H1 (cell line): Measurements from ENCODE around the gene SPI1. TPM values are rescaled to one million over a fixed set of nuclear protein-coding genes. Genes with fewer than 3 reads are reported as not detected.

Experiments
- CTCF ChIA-PET: fragments of 300-600 bp; sonication (Branson Sonifier 250); formaldehyde crosslinking; loops from one replicate; lab custom pipeline; 2021; ENCODE audit not compliant: partially characterized antibody; lab: Charles Lee
- POLR2A ChIA-PET: fragments of 300-600 bp; sonication (Branson Sonifier 250); formaldehyde crosslinking; loops from one replicate; lab custom pipeline; 2021; ENCODE audit warnings: inconsistent platforms; ENCODE audit not compliant: partially characterized antibody; lab: Charles Lee
- DNase-seq, 2 experiments: peaks; one replicate each; pipeline versions ENCODE4 v3.0.0 to v3.0.0-alpha.2; 2010 to 2022; ENCODE audit warnings: low spot score in 2 of 2, low read depth in 1 of 2, mixed read lengths in 1 of 2
- FAIRE-seq: peaks from 2 replicates; lab custom pipeline; 2011; peaks lifted over from hg19 to GRCh38; lab: Jason Lieb, UNC
- H2AFZ ChIP-seq: 2 replicates; pipeline ENCODE4 v1.8.1; 2012; ENCODE audit warnings: low read length, inconsistent platforms
- H2AK5ac ChIP-seq: 2 replicates; pipeline ENCODE4 v1.6.1; 2013; ENCODE audit warnings: low read depth, low read length
- H2BK120ac ChIP-seq: replicated peaks from 2 replicates; pipeline ENCODE3; 2013; ENCODE audit warnings: low read depth, low read length, inconsistent platforms
- H2BK12ac ChIP-seq: 2 replicates; pipeline ENCODE4 v1.6.1; 2013; ENCODE audit warnings: low read depth, low read length
- H2BK15ac ChIP-seq: 2 replicates; pipeline ENCODE4 v1.6.1; 2013; ENCODE audit warnings: low read length
- H2BK20ac ChIP-seq: 2 replicates; pipeline ENCODE4 v1.6.1; 2013; ENCODE audit warnings: low read length
- H2BK5ac ChIP-seq: 2 replicates; pipeline ENCODE4 v1.6.1; 2013; ENCODE audit warnings: low read depth, low read length
- H3K14ac ChIP-seq: 2 replicates; pipeline ENCODE4 v1.6.1; 2013; ENCODE audit warnings: inconsistent platforms; ENCODE audit not compliant: insufficient read length
- H3K18ac ChIP-seq: 2 replicates; pipeline ENCODE4 v1.6.1; 2013; ENCODE audit warnings: low read length; ENCODE audit errors: extremely low read depth
- H3K23ac ChIP-seq: 2 replicates; pipeline ENCODE4 v1.6.1; 2013; ENCODE audit warnings: inconsistent platforms; ENCODE audit not compliant: insufficient read length
- H3K23me2 ChIP-seq: 2 replicates; pipeline ENCODE4 v1.6.1; 2013; ENCODE audit warnings: low read depth, low read length
- H3K27ac ChIP-seq: 2 replicates; pipeline ENCODE4 v1.6.1; 2011; ENCODE audit warnings: low read depth, low read length, inconsistent platforms
- H3K27me3 ChIP-seq, 4 experiments: replicated peaks in 1 of 4; 1 replicate in 1 of 4; 2 replicates in 3 of 4; pipeline versions ENCODE4 v1.6.1 to v1.8.1; 2011 to 2013; ENCODE audit warnings: low read length in 3 of 4, mild to moderate bottlenecking in 3 of 4, inconsistent platforms in 2 of 4, mixed read lengths in 2 of 4, moderate library complexity in 1 of 4; ENCODE audit not compliant: control insufficient read depth in 3 of 4, insufficient read depth in 3 of 4; ENCODE audit errors: extremely low read depth in 1 of 4
- H3K36me3 ChIP-seq, 4 experiments: 2 replicates each; pipeline versions ENCODE4 v1.6.1 to v1.8.1; 2011 to 2013; ENCODE audit warnings: mild to moderate bottlenecking in 4 of 4, low read length in 3 of 4, moderate library complexity in 2 of 4, control low read depth in 1 of 4, inconsistent platforms in 1 of 4; ENCODE audit not compliant: insufficient read depth in 4 of 4, control insufficient read depth in 2 of 4
- H3K4ac ChIP-seq: replicated peaks from 2 replicates; pipeline ENCODE3; 2013; ENCODE audit warnings: low read length, low read depth, mixed read lengths, inconsistent platforms; ENCODE audit not compliant: insufficient read length
- H3K4me1 ChIP-seq, 4 experiments: replicated peaks in 1 of 4; 1 replicate in 1 of 4; 2 replicates in 3 of 4; pipeline versions ENCODE4 v1.6.1 to v1.8.1; 2011 to 2013; ENCODE audit warnings: low read length in 3 of 4, inconsistent platforms in 2 of 4, mixed read lengths in 1 of 4; ENCODE audit not compliant: insufficient read depth in 4 of 4, control insufficient read depth in 3 of 4
- H3K4me2 ChIP-seq, 2 experiments: 2 replicates each; pipeline versions ENCODE4 v1.6.1 to v1.8.1; 2011 to 2013; ENCODE audit warnings: low read depth in 2 of 2, low read length in 2 of 2, control low read depth in 1 of 2, inconsistent platforms in 1 of 2, mild to moderate bottlenecking in 1 of 2; ENCODE audit not compliant: insufficient read depth in 1 of 2
- H3K4me3 ChIP-seq, 4 experiments: fragments of 200-600, 300-600 bp in 1 of 4; sonication (generic), shearing (Covaris generic), sonication (Bioruptor Twin) in 1 of 4; 2 replicates each; pipeline versions ENCODE4 v1.5.1 to v1.8.1; 2011 to 2016; ENCODE audit warnings: low read length in 4 of 4, low read depth in 3 of 4, control low read depth in 2 of 4, inconsistent platforms in 2 of 4, mild to moderate bottlenecking in 2 of 4, mixed read lengths in 1 of 4, moderate library complexity in 1 of 4; ENCODE audit not compliant: insufficient read depth in 2 of 4; ENCODE audit errors: extremely low read depth in 1 of 4
- H3K56ac ChIP-seq: replicated peaks from 2 replicates; pipeline ENCODE3; 2013; ENCODE audit warnings: low read depth, mild to moderate bottlenecking, mixed read lengths, low read length, inconsistent platforms; ENCODE audit not compliant: insufficient read length
- H3K79me1 ChIP-seq: 2 replicates; pipeline ENCODE4 v1.6.1; 2013; ENCODE audit warnings: low read depth, low read length, control low read depth
- H3K79me2 ChIP-seq, 2 experiments: 2 replicates each; pipeline versions ENCODE4 v1.6.1 to v1.8.1; 2012 to 2013; ENCODE audit warnings: low read length in 2 of 2, mild to moderate bottlenecking in 2 of 2, inconsistent platforms in 1 of 2; ENCODE audit not compliant: insufficient read depth in 2 of 2, control insufficient read depth in 1 of 2
- H3K9ac ChIP-seq, 4 experiments: replicated peaks in 1 of 4; 1 replicate in 1 of 4; 2 replicates in 3 of 4; pipeline versions ENCODE4 v1.6.1 to v1.8.1; 2011 to 2013; ENCODE audit warnings: low read depth in 3 of 4, low read length in 3 of 4, control low read depth in 2 of 4, mild to moderate bottlenecking in 2 of 4, moderate library complexity in 2 of 4, inconsistent platforms in 1 of 4; ENCODE audit errors: extremely low read depth in 1 of 4
- H3K9me3 ChIP-seq, 2 experiments: 2 replicates each; pipeline versions ENCODE4 v1.6.1 to v1.8.1; 2012 to 2013; ENCODE audit warnings: mild to moderate bottlenecking in 2 of 2, moderate library complexity in 2 of 2, control low read depth in 1 of 2, inconsistent platforms in 1 of 2, low read depth in 1 of 2, low read length in 1 of 2, mixed read lengths in 1 of 2; ENCODE audit not compliant: insufficient read depth in 2 of 2
- H4K20me1 ChIP-seq, 2 experiments: replicated peaks in 1 of 2; 2 replicates each; pipeline versions ENCODE3 to v1.8.1; 2011 to 2013; ENCODE audit warnings: inconsistent platforms in 2 of 2, low read length in 2 of 2, mild to moderate bottlenecking in 1 of 2; ENCODE audit not compliant: insufficient read depth in 2 of 2, control insufficient read depth in 1 of 2
- H4K5ac ChIP-seq: 2 replicates; pipeline ENCODE4 v1.6.1; 2013; ENCODE audit warnings: low read length, low read depth, mixed read lengths, inconsistent platforms; ENCODE audit not compliant: insufficient read length
- H4K8ac ChIP-seq: 2 replicates; pipeline ENCODE4 v1.8.0; 2013; ENCODE audit warnings: mild to moderate bottlenecking, moderate library complexity, low read length, inconsistent platforms; ENCODE audit not compliant: insufficient read depth; ENCODE audit errors: extremely low read depth
- H4K91ac ChIP-seq: replicated peaks from 2 replicates; pipeline ENCODE3; 2013; ENCODE audit warnings: low read length, mixed read lengths, inconsistent platforms; ENCODE audit not compliant: insufficient read length
- ATF2 ChIP-seq: IDR thresholded peaks from 2 replicates; pipeline ENCODE4 v1.6.1; 2012; ENCODE audit warnings: low read length, inconsistent platforms
- BRCA1 ChIP-seq: IDR thresholded peaks from 2 replicates; pipeline ENCODE4 v1.6.1; 2012; ENCODE audit warnings: low read depth, low read length, improper control_type of control experiment
- CEBPB ChIP-seq: IDR thresholded peaks from 2 replicates; pipeline ENCODE4 v1.6.1; 2012; ENCODE audit warnings: low read depth, low read length
- EP300 ChIP-seq, 2 experiments: IDR thresholded peaks; 1 replicate in 1 of 2; 2 replicates in 1 of 2; pipeline ENCODE4 v1.6.1; 2011 to 2012; ENCODE audit warnings: low read depth in 2 of 2, low read length in 2 of 2, mild to moderate bottlenecking in 2 of 2, borderline replicate concordance in 1 of 2, inconsistent platforms in 1 of 2, moderate library complexity in 1 of 2
- POLR2A ChIP-seq, 2 experiments: IDR thresholded peaks; 1 replicate in 1 of 2; 2 replicates in 1 of 2; pipeline ENCODE4 v1.6.1; 2011; ENCODE audit warnings: low read depth in 2 of 2, low read length in 2 of 2, mild to moderate bottlenecking in 2 of 2; ENCODE audit errors: control extremely low read depth in 1 of 2
- RFX5 ChIP-seq: IDR thresholded peaks from 2 replicates; pipeline ENCODE4 v1.6.1; 2011; ENCODE audit warnings: low read depth, low read length, improper control_type of control experiment, borderline replicate concordance
- RNF2 ChIP-seq: fragments of 200-900, 300-1000 bp; sonication (generic); IDR thresholded peaks from 2 replicates; pipeline ENCODE4 v1.7.1; 2016; ENCODE audit warnings: borderline replicate concordance, low read depth, mild to moderate bottlenecking, antibody characterized with exemption, low read length; ENCODE audit not compliant: poor library complexity, severe bottlenecking; ENCODE audit errors: missing control alignments
- RXRA ChIP-seq: IDR thresholded peaks from 2 replicates; pipeline ENCODE4 v1.6.1; 2011; ENCODE audit warnings: low read depth, mild to moderate bottlenecking, low read length, moderate library complexity; ENCODE audit not compliant: insufficient read depth
- SAP30 ChIP-seq: fragments of 300-600 bp; sonication (generic); IDR thresholded peaks from 2 replicates; pipeline ENCODE4 v1.7.1; 2012; ENCODE audit warnings: low read length, moderate library complexity, mild to moderate bottlenecking, inconsistent platforms; ENCODE audit not compliant: insufficient read depth, insufficient replicate concordance
- SP1 ChIP-seq: IDR thresholded peaks from 2 replicates; pipeline ENCODE4 v1.6.1; 2011; ENCODE audit warnings: low read depth, low read length
- SUZ12 ChIP-seq: fragments of 200-600 bp; sonication (generic); IDR thresholded peaks from 2 replicates; pipeline ENCODE4 v1.6.1; 2012; ENCODE audit warnings: mild to moderate bottlenecking, inconsistent platforms, low read length, moderate library complexity, mixed read lengths
- TCF12 ChIP-seq: IDR thresholded peaks from 2 replicates; pipeline ENCODE4 v1.6.1; 2011; ENCODE audit warnings: low read depth, mild to moderate bottlenecking, low read length
- WGBS, 2 experiments: shearing (Covaris generic) in 1 of 2; methylation state at CpG; one replicate each; pipeline versions ENCODE4 v1.1.6 to v1.1.7; 2013 to 2015; ENCODE audit warnings: low lambda C conversion rate in 2 of 2, mixed read lengths in 2 of 2, inconsistent platforms in 1 of 2, low coverage in 1 of 2, missing lambda C conversion rate in 1 of 2; ENCODE audit not compliant: insufficient replicate concordance in 2 of 2, insufficient coverage in 1 of 2, insufficient read length in 1 of 2; ENCODE audit errors: extremely low coverage in 1 of 2, missing lambda C conversion rate in 1 of 2; 5-methylcytosine and 5-hydroxymethylcytosine counted together
- polyA plus RNA-seq, 7 experiments: library from polyadenylated mRNA; depleted of rRNA in 3 of 7; stranded (reverse) in 5 of 7; unstranded in 2 of 7; fragments of >200 nt in 5 of 7; fragments of 200-250 nt in 2 of 7; gene quantifications; 1 replicate in 5 of 7; 2 replicates in 1 of 7; 4 replicates in 1 of 7; pipeline versions ENCODE4 v1.2.1 to v1.2.3, GENCODE V29; 2011 to 2013; ENCODE audit warnings: missing spikeins in 2 of 7, mixed read lengths in 2 of 7
- total RNA-seq: library from RNA; stranded (reverse); fragmentation: NEBNext Ultra II Directional; extraction: Animal tissue kit (Norgen Biotek cat#: 25700); gene quantifications from 2 replicates; pipeline ENCODE4 v1.2.1, GENCODE V29; 2021

The SPI1 gene
- total and polyA plus RNA-seq, 2 of the 8 experiments (the other 6 are each of a cell fraction or from before 2014, with no cell fraction given), result 0.12 TPM; not detected in 1

GRCh38 chr11:47398011-47398410 is 19.7 kb upstream of the SPI1 start:
- CTCF ChIA-PET, result interaction anchor here (0.5 to 3.2 kb wide), 8 partner anchors 9 to 596 kb away, joined by 3 to 13 read pairs (median 4); no protein-coding TSS in a partner anchor
- H2AFZ ChIP-seq, result no peak overlapping the region
- no peak overlapping the region; a peak in 2 of 4 replicates for H3K4me2 ChIP-seq
- TF ChIP-seq SAP30 (no peak), SUZ12 (no peak), CEBPB (no peak), POLR2A (IDR thresholded peaks at IDR 0.05; ENCODE audit: control extremely low read depth in 1 of 2, low read depth in 2 of 2, low read length in 2 of 2) (no peak), EP300 (IDR thresholded peaks at IDR 0.05; ENCODE audit: borderline replicate concordance in 1 of 2, low read depth in 2 of 2, low read length in 2 of 2) (no peak), TCF12 (no peak), SP1 (no peak), RNF2 (no peak), ATF2 (no peak), RFX5 (no peak), BRCA1 (no peak), RXRA (no peak)

More at GRCh38 chr11:47398011-47398410, 19.7 kb upstream of the SPI1 start:
- H3K27ac ChIP-seq, result no peak overlapping the region
- H4K20me1 ChIP-seq, result no peaks in the 10 kb centered on the region
- H2BK12ac ChIP-seq, result no peak overlapping the region
- no peak overlapping the region for H3K14ac ChIP-seq
- no peak overlapping the region; the same call in 1 of the 2 replicates for H2BK5ac ChIP-seq
- peaks cover 7 to 17% (median 9%) of the 10 kb centered on the region in 4 experiments for H3K4me1 ChIP-seq
- H4K5ac ChIP-seq, result no peak overlapping the region
- H3K79me1 ChIP-seq, result no peaks in the 10 kb centered on the region
- H2BK20ac ChIP-seq, result no peak overlapping the region
- H3K79me2 ChIP-seq, result no peaks in the 10 kb centered on the region
- POLR2A ChIA-PET, result interaction anchor here (0.6 to 3.5 kb wide), 5 partner anchors 8 to 648 kb away, joined by 3 to 29 read pairs (median 7); partner anchors contain the start of gene SLC39A13
- H2BK120ac ChIP-seq, result no peak overlapping the region
- H3K18ac ChIP-seq, result no peak overlapping the region; the same call in 1 of the 2 replicates
- WGBS, 2 experiments, result 91% methylated on average over 3 of the region's 3 CpGs; no CpG with 5 or more reads in 1 of the 2 experiments
- FAIRE-seq (no peak), DNase-seq (no peak)
- H3K23me2 ChIP-seq, result peaks cover 6% of the 10 kb centered on the region; the same call in 1 of the 2 replicates
- H3K4ac ChIP-seq, result no peak overlapping the region
- H3K9me3 ChIP-seq, result no peaks in the 10 kb centered on the region
- no peak overlapping the region for H4K91ac ChIP-seq
- no peak overlapping the region for H2AK5ac ChIP-seq
- no peak overlapping the region for H3K56ac ChIP-seq
- no peaks in the 10 kb centered on the region for H3K27me3 ChIP-seq
- H3K4me3 ChIP-seq, result no peak overlapping the region
- 0 out of 2 replicates have a peak overlapping the region, but pooled peaks have one; percentile 23 for H2BK15ac ChIP-seq
- H4K8ac ChIP-seq, result no peak overlapping the region; the same call in 1 of the 2 replicates
- H3K9ac ChIP-seq, result no peak overlapping the region
- no peaks in the 10 kb centered on the region for H3K36me3 ChIP-seq
- no peak overlapping the region for H3K23ac ChIP-seq
